ENCODE results near the gene CDK6.

Gene CDK6

GRCh38 chr7:92824901-92825480 lies 11.4 kb downstream of the CDK6 start:
- DNase-seq, result no peak

GRCh38 chr7:92824450-92824849 lies 11.9 kb downstream of the CDK6 start:
- no peak for DNase-seq

DNA sequence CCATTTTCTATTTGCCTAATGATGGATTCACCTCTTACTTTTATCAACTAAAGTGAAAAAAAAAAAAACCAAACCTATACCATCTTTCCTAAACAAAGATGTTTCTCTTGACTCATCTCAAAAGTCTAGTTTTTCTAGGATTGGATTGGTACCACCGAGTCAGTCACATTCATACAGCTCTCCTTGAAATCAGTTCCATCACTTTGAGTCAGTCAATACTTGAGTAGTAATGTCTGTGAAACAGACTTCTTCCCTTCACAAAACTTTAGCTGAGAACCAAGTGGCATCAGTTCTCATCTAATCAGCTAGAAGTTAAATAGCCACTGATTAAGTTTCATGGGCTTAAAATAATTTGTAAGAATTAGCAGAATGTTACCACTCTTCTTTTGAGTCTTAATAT lies 13.3 kb downstream of the CDK6 start:
- DNase-seq, result no peak

GRCh38 chr7:92820191-92820590 lies 16.2 kb downstream of the CDK6 start:
- no peak for DNase-seq

GRCh38 chr7:92817398-92817797 lies 19.0 kb downstream of the CDK6 start:
- no peak for DNase-seq

DNA sequence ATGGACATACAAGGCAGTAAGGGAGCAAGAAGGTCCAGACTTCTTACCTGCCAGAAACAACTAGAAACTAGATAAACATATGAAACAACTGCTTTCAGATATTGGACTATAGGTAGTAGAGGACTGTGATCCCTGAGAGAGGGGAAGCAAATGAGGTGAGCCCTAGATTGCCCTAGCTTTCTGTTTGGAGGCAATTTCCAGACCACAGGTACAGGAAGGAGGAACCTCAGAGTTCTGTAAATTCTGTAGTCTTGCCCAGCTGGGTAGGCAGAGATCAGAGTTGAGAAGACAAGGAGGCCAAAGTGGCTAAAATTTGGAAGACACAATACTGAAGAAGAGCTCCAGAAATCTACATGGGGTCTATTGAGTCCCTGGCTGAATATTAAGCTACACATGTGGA lies 21.0 kb downstream of the CDK6 start:
- no peak for DNase-seq

DNA sequence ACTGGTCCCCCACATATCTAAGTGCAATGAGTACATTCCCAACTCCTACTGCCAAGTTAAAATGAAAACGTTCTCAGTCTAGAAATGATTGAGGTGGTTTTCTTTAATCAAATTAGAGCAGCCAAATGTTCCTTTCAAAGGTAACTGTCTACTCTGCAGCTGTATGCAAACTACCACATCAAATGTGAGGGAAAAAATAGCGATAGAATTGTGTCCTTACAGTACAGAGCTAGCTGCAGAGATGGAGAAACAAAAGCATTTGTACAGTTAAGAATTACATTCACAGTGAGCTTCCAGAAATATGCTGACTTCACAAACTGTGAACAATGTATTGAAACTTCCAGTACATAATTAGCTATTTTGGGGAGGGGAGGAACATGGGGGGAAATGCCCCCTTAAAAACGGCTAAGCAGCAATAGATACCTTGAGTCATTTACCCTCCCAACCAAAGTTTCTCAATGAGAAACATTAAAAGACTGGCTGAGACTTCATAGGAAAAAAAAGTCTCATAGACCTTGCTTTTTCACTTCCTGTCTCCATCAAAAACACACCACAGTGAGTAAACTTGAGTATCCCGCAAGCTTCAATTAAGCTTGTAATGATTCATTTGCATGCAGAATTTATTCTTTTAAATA lies 22.9 kb downstream of the CDK6 start:
- no peak for DNase-seq

DNA sequence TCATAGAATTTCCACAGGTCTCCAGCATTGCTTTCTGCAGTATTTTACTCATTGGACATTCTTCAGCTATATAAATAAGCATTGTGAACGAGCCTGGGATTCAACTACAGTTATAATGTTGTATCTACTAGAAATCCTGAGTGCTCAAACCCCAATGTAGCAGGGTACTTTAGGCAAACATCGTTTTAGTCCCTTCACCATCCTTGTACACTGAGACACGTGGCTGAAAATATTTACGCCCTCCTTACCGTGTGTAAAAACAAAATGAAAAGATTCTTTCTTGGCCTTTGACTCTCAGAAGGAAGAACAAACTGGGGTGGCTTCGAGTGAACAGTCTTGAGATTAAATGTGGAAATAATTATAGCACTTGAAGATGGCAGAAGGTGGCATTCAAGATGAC lies 25.2 kb downstream of the CDK6 start:
- no peak for DNase-seq

DNA sequence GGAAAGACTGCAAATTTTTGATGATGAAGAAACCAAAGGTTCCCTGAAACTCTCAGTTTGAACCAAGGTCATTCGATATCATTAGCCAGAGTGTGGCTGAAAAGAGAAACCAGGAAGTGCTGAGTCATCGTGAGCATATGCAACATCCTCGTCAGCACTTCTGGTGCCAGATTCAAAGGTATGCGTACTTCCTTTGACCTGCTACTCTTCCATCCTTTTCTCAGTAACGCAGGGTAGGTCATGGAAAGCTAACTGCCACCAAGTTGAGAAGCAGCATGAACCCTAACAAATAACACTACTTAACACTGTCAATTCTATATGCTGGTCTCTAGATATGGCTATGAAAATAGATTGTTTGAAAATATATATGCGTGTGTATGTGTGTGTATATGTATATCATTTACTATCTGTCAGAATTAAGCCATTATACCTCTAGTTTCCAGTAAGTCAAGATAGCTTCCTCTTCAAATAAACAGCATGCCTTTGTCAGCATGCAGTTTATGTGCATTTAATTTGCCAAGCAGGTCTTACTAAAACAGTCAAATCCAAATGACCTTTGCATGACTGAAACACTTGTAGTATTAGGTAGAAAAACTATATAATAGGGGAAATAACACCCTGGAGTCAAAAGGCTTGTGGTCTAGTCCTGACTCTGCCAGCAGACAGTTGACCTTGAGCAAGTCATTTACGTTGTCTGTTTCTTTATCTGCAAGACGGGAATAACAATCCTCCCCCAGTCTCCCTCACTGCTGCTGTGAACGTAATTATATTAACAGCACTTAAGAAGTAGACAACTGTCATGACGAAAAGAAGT lies 26.4 kb downstream of the CDK6 start:
- no peak for DNase-seq

DNA sequence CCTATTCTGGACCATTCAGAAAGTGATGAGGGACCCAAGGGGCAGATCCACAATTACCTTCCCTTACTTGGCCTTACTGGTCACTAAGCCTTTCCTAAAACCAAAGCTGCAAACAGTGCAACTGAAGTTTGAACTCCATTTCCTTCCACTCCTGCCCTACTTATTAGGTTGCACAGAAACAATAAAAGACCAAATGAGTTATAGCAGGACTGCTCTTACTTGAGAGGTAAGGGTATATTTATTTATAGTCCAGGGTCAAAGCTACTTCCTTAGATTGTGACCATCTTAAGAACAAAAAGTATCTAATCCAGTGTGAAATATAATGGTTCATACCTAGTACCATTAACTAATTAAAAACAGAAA lies 27.0 kb downstream of the CDK6 start:
- no peak for DNase-seq

DNA sequence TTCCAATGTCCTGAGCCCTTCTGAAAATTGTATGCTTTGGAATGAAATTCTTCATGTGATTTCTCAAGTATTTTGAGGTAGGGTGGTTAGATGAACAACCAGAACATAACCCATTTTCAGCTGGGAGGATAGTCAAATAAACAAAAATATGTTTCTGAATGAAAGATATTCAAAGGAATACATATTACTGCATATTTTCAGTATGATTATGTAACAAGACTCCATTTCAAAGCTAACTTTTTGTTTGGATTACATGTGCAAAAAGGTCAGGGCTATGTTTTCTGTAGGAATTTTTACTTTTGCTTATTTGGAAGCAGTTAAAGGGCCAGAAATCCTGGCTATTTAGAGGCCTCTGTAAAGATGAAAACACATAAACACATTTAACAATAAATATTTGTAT lies 27.7 kb downstream of the CDK6 start:
- DNase-seq, result no peak

DNA sequence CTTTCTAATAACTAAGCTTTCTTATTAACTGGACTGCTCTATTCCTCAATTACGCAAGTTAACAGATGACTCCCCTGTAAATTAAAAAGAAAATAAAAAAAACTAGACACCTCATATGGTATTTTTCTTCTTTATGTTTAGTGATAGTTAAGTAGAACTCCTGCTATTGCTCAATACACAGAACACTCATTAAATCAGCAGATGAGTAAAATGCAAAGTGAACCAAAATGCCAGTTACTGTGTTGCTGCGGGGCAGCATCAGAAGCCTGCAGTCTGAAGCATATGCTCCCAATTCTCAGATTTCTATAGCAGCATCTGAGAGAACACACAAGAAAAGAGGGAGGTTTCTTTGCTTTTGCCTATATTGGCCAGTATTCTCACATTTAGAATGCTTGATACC lies 28.4 kb downstream of the CDK6 start:
- no peak for DNase-seq

- no peak for DNase-seq
Measured at GRCh38 chr7:92806496-92806895, 29.9 kb downstream of the CDK6 start.

DNA sequence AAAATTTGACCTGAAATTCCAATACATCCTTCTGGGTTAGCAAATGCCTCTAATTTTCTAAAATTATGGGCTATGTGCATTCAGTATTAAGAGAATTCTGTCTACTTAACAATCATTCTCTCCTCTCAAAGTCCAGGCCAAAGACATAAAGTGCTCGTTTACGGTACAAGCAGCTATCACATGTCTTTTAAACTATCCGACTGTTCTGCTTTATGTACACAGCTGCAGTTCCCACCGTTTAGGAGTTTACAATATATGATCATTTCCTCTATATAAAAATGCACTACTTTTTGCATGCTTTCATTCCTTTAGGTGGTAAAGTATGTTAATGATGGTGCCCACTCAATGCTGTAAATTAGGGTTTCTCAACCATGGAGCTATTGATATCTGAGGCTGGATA lies 34.0 kb downstream of the CDK6 start:
- no peak for DNase-seq

DNA sequence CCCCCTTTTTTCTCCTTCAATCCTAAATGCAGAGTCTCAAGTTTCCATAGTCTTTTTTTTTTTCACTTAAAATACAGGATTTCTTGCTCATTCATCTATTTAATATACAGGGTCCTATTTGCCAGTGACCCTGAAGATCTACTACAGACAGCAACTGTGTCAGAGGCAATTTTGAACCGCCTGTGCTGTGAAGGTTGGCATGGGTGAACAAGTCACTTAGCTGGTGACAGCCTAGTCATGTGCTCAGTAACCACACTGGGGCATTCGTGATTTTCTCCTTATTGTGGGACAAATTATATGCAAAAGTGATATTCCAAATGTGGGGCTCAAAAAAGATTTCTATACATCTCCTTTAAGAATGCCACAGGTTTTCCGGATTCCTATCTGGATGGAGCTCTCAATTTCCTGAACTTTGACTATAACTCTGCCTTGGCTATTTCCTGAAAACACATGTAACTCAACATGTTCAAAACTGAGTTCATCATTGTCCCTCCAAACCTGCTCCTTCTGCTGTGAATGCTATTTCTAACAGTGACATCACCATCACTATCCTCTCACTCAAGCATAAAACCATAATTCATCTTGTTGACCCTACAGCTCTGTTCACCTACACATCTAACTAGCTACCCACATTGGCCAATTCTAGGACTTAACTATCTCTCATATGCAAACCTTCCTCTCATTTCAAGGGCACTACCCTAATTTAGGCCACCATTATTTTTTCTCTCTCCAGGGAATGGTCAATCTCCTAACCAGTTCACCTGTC lies 36.7 kb downstream of the CDK6 start:
- DNase-seq, result no peak

DNA sequence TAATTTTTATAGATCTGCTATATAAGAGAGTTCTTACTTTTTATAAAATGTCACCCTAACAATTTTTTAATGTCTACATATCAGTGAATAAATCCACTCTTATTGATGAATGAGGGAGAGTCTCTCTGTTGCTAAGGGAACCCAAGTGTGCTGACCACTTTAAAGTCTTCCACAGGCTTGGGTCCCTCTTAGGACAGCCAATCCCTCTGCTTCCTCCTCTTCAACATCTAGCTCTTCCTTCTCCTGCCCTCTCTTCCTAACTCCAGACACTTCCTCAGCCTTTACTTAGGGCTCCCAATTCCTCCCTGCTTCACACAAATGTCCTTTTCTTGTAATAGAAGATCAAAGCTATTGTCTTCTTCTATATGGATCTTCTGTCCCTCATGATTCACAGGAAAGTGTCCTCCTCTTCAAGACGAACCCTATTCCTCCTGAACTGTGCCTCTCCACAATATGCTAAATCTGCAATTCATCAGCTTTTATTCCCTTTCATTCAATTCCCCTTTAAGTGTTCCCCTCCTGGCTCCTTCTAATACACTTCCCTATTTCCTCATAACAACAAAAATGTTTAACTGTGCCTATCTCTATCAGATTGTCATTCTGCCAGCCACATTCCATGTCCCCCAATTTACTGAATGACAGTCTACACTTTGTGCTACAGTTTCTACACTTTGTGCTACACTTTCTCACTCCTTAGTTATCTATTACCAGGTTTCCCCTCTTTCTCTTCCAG lies 37.7 kb downstream of the CDK6 start:
- no peak for DNase-seq

- DNase-seq, result no peak
Measured at GRCh38 chr7:92797693-92798092, 38.7 kb downstream of the CDK6 start.

- DNase-seq, result no peak
Measured at GRCh38 chr7:92797284-92797683, 39.1 kb downstream of the CDK6 start.

DNA sequence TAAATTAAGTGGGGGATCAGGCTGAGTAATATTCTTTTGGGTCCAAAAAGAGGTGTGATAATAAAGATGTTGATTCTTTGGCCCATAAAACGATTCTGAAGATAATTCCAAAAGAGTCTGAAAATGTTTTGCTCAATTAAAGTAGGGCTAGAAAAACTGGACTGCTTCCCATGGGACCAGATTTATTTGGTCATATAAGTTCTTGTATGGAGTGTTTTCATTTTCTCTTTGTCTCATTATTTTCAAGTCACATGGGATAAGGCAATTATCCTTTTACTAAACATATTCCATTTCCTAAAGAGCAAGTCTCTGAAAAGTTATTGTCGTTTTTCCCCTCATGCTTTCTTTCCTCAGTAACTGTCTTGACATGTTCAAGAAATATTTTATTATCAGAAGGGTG lies 41.5 kb downstream of the CDK6 start:
- DNase-seq, result no peak

- no peak for DNase-seq
Measured at GRCh38 chr7:92794391-92794790, 42.0 kb downstream of the CDK6 start.

- DNase-seq, result no peak
Measured at GRCh38 chr7:92793656-92794205, 42.6 kb downstream of the CDK6 start.

DNA sequence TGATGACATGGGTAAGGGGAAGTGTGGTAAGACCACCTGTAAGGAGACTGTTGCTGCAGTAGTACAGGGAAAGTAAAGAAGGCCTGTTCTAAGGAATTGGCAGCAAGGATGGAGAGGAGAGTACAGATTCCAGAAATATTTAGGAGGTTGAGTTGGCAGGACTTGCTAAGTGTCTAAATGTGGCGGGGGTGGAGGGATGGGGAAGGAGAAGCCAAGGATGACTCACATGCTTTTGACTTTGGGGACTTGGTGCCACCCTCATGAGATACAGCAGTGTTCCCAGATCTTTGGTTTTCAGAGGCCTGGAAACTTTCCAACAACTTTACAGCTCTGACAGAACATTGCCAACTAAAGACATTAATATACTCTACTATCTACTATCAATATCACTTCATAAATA lies 45.4 kb downstream of the CDK6 start:
- DNase-seq, result no peak

Measured in stimulated activated CD4-positive, alpha-beta T cell treated with anti-CD3 and anti-CD28 coated beads, Interleukin-4, amount 100 ng/mL, for 1 hour (primary cell).